Fibroblast of mammary gland (primary cell): ENCODE results near the gene RHOT2.

Source experiments
- DNase-seq: peaks from one replicate; pipeline ENCODE4 v3.0.0-alpha.2; 2010; ENCODE audit warnings: low read depth
- H3K4me3 ChIP-seq: 2 replicates; pipeline ENCODE4 v1.5.1; 2011; ENCODE audit warnings: low read depth, mild to moderate bottlenecking, low read length, moderate library complexity; ENCODE audit not compliant: control insufficient read depth
- TF ChIP-seq, protein P1 (sequence below): conservative IDR thresholded peaks from 2 replicates; pipeline ENCODE4 v1.5.1; 2011; ENCODE audit warnings: low read depth, low read length, inconsistent platforms; ENCODE audit not compliant: control insufficient read depth, insufficient read depth

The RHOT2 gene

GRCh38 chr16:644556-644955 lies 23.4 kb upstream of the RHOT2 start:
- DNase-seq, result no peak
- H3K4me3 ChIP-seq, result no peak overlapping the region
- TF ChIP-seq, protein P1, sequence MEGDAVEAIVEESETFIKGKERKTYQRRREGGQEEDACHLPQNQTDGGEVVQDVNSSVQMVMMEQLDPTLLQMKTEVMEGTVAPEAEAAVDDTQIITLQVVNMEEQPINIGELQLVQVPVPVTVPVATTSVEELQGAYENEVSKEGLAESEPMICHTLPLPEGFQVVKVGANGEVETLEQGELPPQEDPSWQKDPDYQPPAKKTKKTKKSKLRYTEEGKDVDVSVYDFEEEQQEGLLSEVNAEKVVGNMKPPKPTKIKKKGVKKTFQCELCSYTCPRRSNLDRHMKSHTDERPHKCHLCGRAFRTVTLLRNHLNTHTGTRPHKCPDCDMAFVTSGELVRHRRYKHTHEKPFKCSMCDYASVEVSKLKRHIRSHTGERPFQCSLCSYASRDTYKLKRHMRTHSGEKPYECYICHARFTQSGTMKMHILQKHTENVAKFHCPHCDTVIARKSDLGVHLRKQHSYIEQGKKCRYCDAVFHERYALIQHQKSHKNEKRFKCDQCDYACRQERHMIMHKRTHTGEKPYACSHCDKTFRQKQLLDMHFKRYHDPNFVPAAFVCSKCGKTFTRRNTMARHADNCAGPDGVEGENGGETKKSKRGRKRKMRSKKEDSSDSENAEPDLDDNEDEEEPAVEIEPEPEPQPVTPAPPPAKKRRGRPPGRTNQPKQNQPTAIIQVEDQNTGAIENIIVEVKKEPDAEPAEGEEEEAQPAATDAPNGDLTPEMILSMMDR, result no peak

- TF ChIP-seq, protein P1, result no peak
- H3K4me3 ChIP-seq, result no peak overlapping the region
- no peak for DNase-seq
Measured at GRCh38 chr16:645852-646678, 21.9 kb upstream of the RHOT2 start.

DNA sequence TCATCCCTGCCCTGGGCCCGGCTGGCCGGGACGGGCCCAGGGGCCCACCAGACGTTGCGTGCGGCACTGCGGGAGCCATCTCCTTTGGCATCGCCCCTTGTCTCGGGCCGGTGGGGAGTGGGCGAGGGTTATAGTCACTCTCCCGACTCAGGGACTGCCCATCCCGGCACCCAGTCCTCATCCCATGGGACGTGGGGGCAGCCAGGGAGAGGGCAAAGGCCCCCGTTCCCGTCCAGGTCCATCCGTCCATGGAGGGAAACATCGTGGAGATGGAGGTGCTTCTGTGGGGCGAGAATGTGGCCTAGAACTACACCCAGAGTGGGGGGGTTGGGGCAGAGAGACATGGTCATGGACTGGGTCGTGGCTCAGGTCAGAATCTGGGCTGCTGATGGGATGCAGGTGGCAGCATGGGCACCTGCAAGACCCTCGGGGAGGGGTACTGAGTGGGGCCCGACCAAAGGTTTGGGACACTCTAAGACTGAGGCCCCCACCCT lies 21.2 kb upstream of the RHOT2 start:
- DNase-seq, result no peak
- TF ChIP-seq, protein P1, result no peak
- H3K4me3 ChIP-seq, result no peak overlapping the region

DNA sequence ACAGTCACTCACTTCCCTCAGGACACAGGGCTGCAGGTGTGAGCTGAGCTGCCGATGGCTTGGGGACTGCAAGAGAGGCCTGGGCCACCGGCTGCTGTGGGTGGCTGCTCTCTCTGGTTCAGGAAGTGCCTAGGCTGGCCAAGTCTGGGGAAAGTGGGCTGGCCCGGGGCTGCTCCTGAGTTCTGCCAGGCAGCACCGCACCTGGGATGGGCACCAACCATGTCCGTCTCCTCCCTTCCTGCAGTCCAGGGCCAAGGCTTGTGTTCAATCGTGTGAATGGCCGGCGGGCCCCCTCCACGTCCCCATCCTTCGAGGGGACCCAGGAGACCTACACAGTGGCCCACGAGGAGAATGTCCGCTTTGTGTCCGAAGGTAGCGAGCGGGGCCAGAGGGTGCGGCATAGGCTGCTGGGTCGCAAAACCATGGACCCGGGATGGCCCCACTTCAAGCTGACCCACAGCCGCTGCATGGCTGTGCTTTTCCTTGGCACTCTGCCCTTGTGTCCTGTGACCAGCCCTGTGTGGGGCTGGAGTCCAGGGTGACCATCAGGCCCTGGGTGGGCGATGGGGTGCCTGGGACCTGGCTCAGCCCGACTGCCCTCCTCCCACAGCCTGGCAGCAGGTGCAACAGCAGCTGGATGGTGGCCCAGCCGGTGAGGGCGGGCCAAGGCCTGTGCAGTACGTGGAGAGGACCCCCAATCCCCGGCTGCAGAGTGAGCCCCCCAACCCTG lies 20.6 kb upstream of the RHOT2 start:
- TF ChIP-seq, protein P1, result no peak
- H3K4me3 ChIP-seq, result no peak overlapping the region
- no peak for DNase-seq

GRCh38 chr16:648071-648780 lies 19.7 kb upstream of the RHOT2 start:
- TF ChIP-seq, protein P1, result peak; percentile 29
- no peak for DNase-seq
- peak overlapping the region; percentile 54 for H3K4me3 ChIP-seq

GRCh38 chr16:648781-649589 lies 18.9 kb upstream of the RHOT2 start, which contains the start of gene WDR90:
TSS of gene WDR90 (plus strand) at chr16:649365. CDS start at chr16:649417, 52 bp downstream.
- TF ChIP-seq, protein P1, result no peak
- peak; percentile 87 for DNase-seq
- peak within 1 kb of the TSS; percentile 54 for H3K4me3 ChIP-seq
